GM19455 (cell line): ENCODE results near the gene PTPN20.
"Not testable (repeated sequence)": the region's sequence is repeated elsewhere in the genome, so short reads cannot be mapped to it uniquely, and the experiment has no call there.

Source experiments
- ATAC-seq: cut with Tn5 transposase; IDR thresholded peaks from one replicate; pipeline ENCODE4 v1.9.1; 2021; ENCODE audit not compliant: unreplicated experiment

Gene PTPN20

GRCh38 chr10:46948687-46949518 lies 37.7 kb downstream of the PTPN20 start:
- not testable (repeated sequence) for ATAC-seq

GRCh38 chr10:46952540-46952939 lies 41.3 kb downstream of the PTPN20 start:
- not testable (repeated sequence) for ATAC-seq

GRCh38 chr10:46960742-46961141 lies 49.5 kb downstream of the PTPN20 start:
- ATAC-seq, result not testable (repeated sequence)

GRCh38 chr10:46963356-46963755 lies 52.1 kb downstream of the PTPN20 start:
- ATAC-seq, result not testable (repeated sequence)

- ATAC-seq, result not testable (repeated sequence)
Observed at GRCh38 chr10:46967013-46967412, 55.8 kb downstream of the PTPN20 start.

GRCh38 chr10:46980223-46980622 lies 69.0 kb downstream of the PTPN20 start:
- ATAC-seq, result not testable (repeated sequence)

GRCh38 chr10:46987233-46987924 lies 76.2 kb downstream of the PTPN20 start:
- ATAC-seq, result not testable (repeated sequence)

- ATAC-seq, result no peak
Observed at GRCh38 chr10:46992803-46993561, 81.8 kb downstream of the PTPN20 start.

- ATAC-seq, result no peak
Observed at GRCh38 chr10:46995234-46995633, 84.0 kb downstream of the PTPN20 start.

GRCh38 chr10:46998192-46998591 lies 87.0 kb downstream of the PTPN20 start:
- ATAC-seq, result no peak

- ATAC-seq, result no peak
Observed at GRCh38 chr10:46998595-46998994, 87.4 kb downstream of the PTPN20 start.

GRCh38 chr10:46999217-46999616 lies 88.0 kb downstream of the PTPN20 start:
- ATAC-seq, result no peak

GRCh38 chr10:47008769-47009168 lies 97.5 kb downstream of the PTPN20 start:
- no peak for ATAC-seq

- ATAC-seq, result no peak
Observed at GRCh38 chr10:47009215-47009838, 98.1 kb downstream of the PTPN20 start.

GRCh38 chr10:47010036-47010435 lies 98.8 kb downstream of the PTPN20 start:
- ATAC-seq, result no peak

GRCh38 chr10:47012214-47012613 lies 101.0 kb downstream of the PTPN20 start:
- no peak for ATAC-seq

GRCh38 chr10:47013507-47014154 lies 102.4 kb downstream of the PTPN20 start:
- ATAC-seq, result no peak

- no peak for ATAC-seq
Observed at GRCh38 chr10:47015404-47015803, 104.2 kb downstream of the PTPN20 start.

GRCh38 chr10:47016564-47016963 lies 105.3 kb downstream of the PTPN20 start:
- ATAC-seq, result no peak

GRCh38 chr10:47018026-47018735 lies 107.0 kb downstream of the PTPN20 start:
- ATAC-seq, result no peak
